ENCODE measurements around the gene PDZD4.

- TF ChIP-seq TAF1 (IDR thresholded peaks at IDR 0.05; ENCODE audit: low read depth): no peak
- no peak for TF ChIP-seq RAD21 (IDR thresholded peaks at IDR 0.05; ENCODE audit: low read depth)
Observed at GRCh38 chrX:153784325-153784967, 45.9 kb downstream of the PDZD4 start.

Measured in Ishikawa (cell line).